Gastrocnemius medialis (tissue), 4 donors: Measurements from ENCODE around the gene CD300LD.

ENCODE experiments used
- CTCF ChIP-seq, 5 experiments: fragments of 450-650 bp in 3 of 5; fragments of 200-600 bp in 2 of 5; sonication (generic) in 2 of 5; IDR thresholded peaks in 4 of 5; conservative IDR thresholded peaks in 1 of 5; 1 replicate in 4 of 5; 2 replicates in 1 of 5; pipeline ENCODE4 v1.5.1; 2016 to 2019; ENCODE audit warnings: antibody characterized with exemption in 5 of 5, mild to moderate bottlenecking in 3 of 5, moderate library complexity in 3 of 5
- POLR2A ChIP-seq, 2 donors: fragments of 450-650 bp; IDR thresholded peaks; one replicate each; pipeline ENCODE4 v1.6.1; 2017; ENCODE audit warnings: antibody characterized with exemption in 2 of 2, mild to moderate bottlenecking in 2 of 2, moderate library complexity in 2 of 2

GRCh38 chr17:74599023-74599399 is 6.9 kb upstream of the CD300LD start:
- TF ChIP-seq CTCF (IDR thresholded peaks at IDR 0.05 in 4 of 5, conservative IDR thresholded peaks at IDR 0.05 in 1 of 5) (no peak), POLR2A (IDR thresholded peaks at IDR 0.05) (no peak)
